Ramos (cell line): ENCODE data around the gene PMVK.
"Not testable (repeated sequence)": the region's sequence is repeated elsewhere in the genome, so short reads cannot be mapped to it uniquely, and the experiment has no call there.

Experiments
- in situ Hi-C: fragments of 300-500 bp; cut with MboI; formaldehyde crosslinking; loops from one replicate; pipeline ENCODE4 v1.14.3; 2022; ENCODE audit warnings: low sequenced_read_pairs; ENCODE audit not compliant: unreplicated experiment

PMVK gene

DNA sequence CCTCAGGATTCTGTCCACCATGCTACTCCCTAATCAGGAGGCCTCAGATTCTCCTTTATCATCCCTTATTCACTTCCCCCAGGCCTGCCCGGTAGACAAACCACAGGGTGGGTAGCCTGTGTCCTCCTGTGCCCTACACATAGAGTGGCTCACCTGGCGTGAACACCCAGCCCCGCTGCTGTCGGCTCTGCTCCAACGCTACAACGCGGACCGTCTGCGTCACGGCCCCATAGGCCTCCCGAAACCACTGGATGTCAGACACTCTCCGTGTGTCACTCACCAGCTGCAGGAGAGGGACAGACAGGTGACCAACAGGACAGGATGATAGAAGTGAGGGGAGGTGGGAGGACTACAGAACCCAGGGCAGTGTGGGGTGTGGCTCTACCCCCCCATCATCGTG, 10.3 kb downstream of the PMVK start:
- in situ Hi-C loops = no loop called here

DNA sequence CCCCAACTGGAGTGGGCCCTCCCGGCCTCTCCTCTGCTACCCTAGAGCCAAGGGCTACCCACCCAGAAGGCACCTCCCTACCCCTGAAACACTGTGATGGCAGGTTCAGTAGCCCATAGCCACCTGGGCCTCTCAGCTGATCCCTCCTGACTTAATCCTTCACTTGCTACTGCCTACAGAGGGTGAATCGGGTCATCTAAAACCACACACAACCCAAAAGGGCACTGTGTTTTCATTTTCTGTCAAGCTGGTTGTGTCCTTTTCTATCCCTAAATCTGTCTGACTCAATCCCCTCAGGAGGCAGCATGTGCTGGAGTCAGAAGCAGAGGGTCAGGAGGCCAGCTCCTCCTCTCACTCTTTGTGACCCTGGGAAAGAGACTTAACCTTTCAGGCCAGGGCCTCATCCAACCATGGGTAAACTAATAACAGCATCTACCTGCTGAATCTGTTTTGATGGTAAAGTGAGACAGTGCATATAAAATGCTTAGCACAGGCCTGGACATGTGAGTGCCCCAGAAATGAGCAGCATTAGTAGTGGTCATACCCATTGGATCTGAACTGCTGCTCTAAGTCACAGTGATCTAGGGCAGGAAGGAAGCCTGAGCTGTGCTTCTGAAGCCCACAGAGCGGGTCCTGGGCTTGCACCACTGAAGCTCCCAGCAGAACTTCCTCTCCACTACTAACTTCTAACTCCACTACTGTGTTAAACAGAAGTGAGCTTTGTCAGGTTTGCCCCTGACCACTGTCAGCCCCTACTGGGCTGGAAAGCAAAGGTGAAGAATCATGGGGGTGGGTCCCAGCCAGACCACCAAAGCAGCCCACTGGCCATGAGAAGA, 11.0 kb downstream of the PMVK start:
- in situ Hi-C loops = no loop called here

DNA sequence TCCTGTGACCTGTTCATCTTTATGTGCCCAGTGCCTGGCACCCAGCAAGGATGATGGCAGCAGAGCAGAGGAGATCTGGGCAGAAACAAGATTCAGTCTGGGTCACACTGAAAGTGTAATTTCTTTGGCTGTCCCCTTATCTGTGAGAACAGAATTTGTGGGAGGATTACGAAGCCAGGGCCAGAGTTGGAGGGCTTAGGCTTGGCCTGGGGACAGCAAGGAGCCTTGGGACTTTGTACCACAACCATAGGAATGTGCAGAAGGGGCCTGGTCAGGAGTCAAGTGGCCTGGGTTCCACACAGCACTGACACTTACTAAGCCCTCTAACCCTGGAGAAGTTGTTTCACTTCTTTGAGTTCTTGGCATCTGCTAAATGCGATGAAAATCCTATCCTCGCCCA, 12.8 kb downstream of the PMVK start:
- in situ Hi-C loops = no loop called here

DNA sequence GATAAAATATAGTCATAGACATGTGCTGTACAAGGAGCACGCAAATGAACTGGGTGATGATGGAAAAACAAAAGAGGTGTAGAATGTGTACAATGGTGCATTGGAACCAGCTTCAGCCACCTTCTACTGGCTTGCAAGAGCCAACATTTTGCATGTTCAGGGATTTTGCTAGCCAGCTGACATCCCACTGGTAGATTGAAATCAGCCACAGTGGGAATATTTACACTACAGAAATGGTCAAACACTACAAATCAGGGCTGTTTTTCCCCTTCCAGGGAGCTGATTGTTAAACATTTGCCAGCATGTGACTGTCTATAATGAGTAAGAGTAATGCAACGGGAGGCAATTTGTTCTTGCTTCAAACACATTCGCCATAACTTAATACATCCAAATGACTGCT, 23.2 kb downstream of the PMVK start:
- in situ Hi-C loops = no loop called here

DNA sequence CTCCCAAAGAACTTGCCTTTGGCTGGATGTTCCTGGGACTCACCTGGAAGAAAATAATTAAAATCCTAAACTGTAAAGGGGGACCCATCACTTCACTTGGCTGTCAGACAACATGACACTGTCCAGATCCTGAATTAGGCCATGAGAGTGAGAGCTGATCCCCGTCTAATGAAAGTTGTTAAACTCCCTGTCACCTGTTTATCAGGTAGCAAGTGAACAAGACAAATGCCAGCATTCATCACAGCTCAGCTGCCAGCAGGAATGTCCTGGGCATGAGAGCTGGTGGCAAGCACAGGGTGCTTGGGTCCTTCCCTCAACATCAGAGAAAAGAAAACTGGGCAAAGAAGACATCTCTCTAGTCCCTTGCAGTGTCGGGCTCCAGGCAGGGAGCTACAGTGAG, 23.8 kb downstream of the PMVK start:
- in situ Hi-C loops = no loop called here

DNA sequence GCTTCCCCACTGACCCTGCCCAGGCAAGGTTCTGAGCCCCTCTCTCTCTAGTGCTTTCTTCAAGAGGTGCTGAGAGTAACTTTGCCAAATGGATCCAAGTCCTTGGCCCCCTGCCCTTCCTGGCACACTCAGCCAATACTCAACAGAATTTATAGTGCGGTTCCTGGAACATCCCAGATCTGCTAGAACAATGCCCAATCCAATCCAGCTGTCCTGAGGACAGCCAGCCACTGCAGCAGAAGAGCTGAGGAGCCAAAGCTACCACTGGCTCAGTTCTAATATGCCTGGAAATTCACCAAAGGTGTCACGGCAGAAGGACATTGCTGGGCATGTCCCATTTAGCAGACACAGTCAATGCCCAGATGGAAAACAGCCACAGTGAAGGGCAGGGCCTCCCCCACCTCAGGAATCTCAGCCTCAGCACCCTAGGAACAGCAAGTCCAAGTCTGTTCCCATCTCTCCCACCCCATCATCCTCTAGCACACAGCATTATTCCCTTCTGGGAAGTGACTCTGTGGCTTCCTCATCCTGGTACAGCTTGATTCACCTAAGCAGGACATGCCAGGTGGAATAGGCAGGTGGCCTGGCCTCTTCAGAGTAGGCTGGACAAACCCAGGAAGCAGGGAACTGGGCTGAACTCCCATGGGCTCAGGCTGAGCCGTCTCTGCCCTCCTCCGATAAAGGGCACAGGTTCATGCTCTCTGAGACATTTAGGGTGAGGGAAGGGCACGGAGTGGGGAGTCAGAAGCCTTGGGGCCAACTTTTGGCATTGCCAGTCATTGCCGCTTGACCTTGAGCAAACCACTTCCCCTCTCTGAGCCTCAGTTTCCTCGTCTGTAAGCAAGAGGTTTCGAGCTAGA, 24.6 kb downstream of the PMVK start:
- in situ Hi-C loops = no loop called here

DNA sequence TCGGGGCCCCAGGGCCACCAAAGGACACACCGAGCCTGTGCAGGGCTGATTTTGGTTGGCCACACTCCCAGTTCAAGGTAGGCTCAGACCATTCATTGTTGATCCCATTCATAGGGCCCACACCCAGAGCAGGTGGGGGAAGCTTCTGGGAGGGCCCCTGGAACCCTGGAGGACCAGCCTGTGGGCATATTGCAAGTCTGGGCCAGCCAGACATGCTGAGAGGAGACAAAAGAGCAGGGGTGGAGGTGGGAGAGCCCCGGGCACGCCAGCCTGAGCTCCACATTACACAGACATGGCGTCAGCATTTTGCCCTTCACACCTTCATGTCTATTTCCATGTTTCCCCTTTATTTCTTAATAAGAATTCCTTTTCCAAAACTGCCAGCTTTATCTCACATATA, 25.7 kb downstream of the PMVK start:
- in situ Hi-C loops = no loop called here

DNA sequence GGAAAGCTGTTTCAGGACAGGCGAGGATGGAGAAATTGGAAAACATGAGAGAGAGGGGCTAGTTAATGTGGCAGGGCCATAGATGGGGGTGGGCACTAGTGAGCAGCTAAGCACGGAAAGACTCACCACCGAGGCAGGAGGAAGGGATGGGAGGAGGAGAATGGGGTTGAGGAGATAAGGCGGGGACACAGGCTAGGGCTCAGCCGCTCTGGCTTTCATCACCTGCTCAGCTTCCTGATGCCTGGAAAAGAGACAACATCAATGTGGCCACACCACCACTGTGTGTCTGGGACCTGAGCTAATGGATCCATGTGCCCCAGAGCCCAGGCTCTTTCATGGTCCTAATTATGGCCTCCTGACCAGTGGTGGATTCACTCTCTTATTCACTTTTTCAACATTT, 27.6 kb downstream of the PMVK start:
- in situ Hi-C loops = no loop called here

DNA sequence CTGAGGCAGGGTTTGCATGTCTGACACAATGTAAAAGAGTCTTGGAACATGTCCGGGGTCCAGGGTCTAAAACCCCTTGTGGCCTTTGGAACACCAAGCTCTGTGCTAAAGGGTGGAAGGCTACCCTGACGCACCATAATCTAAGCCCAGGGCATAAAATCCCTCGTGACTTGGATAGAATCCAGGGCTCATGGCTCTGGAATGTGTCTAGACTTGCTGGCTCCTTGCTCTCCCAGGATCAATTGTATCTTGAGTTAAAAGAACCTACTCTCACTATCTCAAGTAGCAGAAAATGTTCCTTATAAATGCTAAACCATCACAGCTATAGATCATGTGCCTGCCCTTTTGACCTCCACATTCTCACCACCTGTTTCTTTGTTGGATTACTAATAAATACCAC, 28.4 kb downstream of the PMVK start:
- in situ Hi-C loops = not testable (repeated sequence)

DNA sequence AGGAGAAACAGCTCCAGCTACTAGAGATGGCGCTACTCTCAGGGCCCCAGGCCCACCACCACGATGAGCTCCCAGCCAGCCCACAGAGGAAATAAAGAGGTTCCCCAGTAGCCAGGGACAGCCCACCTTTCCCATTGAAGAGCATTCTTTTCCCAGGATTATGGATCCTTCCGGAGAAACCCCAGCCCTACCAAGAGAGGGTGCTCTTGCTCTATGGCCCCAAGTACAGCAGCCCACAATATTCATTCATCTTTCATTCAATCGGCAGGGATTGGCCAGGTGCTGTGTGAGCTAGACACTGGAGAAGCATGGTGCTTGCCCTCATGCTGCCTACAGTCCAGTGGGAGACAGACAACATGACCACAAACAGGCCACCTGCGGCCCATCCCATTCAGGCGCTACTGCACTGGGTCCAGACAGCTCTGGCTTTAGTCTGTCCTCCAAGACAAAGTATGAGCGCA, 29.9 kb downstream of the PMVK start:
- in situ Hi-C loops = no loop called here

DNA sequence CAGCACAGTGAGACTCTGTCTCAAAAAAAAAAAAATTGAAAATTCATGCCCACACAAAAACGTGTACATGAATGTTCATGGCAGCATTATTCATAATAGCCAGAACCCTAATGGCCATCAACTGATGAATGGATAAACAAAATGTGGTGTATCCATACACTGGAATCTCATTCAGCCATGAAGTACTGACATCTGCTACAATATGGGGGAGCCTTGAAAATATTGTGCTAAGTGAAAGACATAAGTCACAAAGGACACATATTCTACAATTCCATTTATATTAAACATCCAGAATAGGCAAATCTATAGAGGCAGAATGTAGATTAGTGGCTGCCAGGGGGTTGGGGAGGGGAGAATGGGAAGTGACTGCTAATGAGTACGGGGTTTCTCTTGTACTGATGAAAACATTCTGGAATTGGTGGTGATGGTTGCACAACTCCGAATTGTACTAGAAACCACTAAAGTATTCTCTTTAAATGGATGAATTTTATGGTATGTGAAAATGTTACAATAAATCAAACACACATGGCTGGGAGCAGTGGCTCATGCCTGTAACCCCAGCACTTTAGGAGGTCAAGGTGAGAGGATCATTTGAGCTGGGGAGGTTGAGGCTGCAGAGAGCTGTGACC, 33.5 kb downstream of the PMVK start:
- in situ Hi-C loops = no loop called here

DNA sequence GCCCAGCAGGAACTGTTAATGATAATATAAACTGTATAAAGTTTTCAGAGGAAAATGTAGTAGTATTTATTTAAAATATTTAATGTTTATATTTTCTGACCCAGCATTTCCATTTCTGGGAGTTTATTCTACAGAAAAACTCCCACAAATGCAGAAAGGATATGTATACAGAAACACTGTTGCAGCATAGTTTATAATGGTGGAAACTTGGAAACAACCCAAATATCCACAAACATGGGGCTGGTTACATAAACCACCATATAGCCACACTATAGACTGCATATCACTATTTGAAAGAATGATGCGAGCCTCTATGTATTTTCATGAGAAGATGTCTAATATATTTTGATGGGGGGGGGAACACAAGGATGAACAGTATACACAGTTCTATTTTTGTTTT, 34.9 kb downstream of the PMVK start:
- in situ Hi-C loops = no loop called here

DNA sequence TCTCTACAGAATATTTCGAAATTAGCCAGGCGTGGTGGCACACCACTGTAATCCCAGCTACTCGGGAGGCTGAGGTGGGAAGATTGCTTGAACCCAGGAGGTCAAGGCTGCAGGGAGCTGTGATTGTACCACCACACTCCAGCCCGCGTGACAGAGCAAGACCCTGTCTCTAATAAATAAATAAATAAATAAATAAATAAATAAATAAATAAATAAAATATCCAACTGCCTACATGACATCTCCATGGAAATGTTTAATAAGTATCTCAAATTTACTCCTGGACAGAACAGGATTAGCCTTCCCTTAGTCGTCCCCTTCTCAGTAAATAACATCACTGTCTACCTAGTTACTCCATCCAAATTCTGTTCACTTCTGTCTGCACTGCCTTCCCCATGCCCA, 37.5 kb downstream of the PMVK start:
- in situ Hi-C loops = no loop called here

DNA sequence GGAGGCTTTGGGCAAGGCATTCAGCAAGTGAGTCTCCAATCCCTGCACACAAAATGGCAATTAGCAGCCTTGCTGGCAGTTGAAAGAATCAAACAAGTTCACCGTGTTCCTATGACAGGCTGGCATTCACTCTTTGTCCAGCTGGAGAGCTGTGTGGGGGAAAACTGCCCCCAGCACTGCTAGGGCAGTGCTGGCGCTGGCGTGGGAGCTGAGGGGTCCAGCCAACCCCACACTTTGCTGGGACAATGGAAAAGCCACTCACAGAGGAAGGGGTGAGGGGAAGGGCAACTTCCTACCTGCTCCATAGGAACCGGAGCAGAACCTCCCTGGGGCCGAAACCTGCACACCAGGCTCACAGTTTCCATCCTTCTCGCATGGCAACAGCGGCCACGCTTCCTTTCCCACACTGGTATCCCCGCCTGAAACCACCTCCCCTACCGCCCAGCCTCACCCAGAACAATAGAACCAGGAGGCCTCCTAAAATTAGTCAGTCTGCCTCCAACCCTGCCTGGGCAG, 39.7 kb downstream of the PMVK start:
- in situ Hi-C loops = no loop called here

DNA sequence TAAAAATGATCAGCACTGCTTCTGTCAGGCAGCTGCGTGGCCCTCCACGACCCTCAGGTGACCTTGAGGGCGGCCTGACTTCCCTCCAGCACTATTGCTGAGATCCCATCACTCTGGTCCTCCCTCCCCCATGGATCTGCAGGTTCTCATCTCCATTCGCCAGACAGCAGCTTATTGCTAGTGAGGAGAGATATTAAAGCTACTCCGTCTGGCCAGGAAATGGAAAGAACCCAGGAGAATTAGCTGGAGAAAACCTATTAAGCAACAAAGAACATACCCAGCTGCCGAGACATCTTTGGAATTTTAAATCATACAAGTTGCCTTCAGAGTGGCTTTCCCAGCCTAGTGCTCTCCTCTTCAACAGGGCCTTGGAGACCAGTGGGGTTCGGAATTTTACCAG, 40.7 kb downstream of the PMVK start:
- in situ Hi-C loops = no loop called here

DNA sequence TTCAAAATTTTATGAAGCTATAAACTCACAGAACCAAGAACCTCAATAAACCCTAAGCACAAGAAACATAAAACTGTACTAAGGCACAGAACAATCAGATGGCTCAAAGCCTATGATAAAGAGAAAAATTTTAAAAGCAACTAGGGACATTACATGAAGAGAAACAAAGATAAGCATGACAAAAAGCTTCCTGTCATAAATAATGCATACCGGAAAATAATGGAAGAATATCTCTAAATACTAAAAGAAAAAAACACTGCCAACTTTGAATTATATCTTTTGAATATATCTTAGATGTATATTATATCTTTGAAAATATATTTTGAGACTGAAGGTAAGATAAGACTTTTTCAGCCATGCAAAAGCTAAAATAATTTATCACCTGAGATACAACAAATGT, 45.1 kb downstream of the PMVK start:
- in situ Hi-C loops = no loop called here

DNA sequence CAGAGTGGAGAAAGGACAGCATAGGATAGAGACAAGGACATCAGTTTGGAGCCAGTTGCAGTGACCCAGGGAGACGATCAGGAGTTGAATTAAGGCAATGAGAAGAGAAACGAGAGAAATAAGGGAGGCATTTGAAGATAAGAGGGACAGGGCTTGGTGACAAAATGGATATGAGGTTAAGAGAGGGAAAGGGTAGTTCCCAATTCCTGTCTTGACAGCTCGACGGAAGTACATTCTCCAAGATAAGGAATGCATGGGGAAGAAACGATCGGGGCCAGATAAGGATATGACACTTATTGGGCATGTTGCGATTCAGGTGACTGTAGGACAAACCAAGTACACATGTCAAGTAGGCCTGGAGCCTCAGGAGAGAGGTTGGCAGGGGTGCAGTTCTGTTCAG, 47.8 kb downstream of the PMVK start:
- in situ Hi-C loops = loop anchor here (10.0 kb wide), 1 partner anchor 324 kb away; the partner anchor contains the start of gene CHRNB2

DNA sequence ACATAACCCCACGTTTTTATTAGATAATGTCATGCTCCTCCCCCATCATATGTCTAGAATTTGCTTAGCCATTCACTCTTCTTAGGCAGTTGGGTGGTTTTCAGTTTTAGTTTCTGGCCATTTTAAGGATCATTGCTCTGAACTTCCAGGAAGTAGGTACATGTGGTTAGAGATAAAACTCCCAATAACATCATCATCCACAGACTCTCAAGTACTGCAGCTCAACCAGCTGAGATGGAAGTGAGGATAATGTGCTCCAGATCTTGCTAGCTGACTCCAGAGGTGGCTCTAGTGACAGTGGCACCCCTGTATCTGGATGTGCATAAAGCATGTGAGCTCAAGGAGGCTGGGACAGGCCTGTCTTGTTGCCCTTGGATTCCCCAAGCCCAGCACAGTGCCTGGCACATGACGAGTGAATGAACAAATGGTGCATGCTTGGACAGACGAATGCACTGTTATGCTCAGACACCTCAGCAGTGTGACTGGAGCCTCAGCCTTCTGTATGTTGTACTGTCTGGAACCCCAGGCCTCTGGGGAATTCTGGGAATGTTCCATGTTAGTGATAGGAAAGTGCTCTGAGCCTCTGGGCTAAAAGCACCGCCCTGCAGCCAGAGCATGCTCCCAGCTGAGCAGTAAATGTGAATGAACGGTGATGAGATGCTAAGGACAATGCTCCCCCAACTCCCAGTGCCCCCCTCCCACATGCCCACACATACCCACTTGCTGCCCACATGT, 50.1 kb downstream of the PMVK start:
- in situ Hi-C loops = loop anchor here (10.0 kb wide), 1 partner anchor 322 kb away; the partner anchor contains the start of gene CHRNB2

DNA sequence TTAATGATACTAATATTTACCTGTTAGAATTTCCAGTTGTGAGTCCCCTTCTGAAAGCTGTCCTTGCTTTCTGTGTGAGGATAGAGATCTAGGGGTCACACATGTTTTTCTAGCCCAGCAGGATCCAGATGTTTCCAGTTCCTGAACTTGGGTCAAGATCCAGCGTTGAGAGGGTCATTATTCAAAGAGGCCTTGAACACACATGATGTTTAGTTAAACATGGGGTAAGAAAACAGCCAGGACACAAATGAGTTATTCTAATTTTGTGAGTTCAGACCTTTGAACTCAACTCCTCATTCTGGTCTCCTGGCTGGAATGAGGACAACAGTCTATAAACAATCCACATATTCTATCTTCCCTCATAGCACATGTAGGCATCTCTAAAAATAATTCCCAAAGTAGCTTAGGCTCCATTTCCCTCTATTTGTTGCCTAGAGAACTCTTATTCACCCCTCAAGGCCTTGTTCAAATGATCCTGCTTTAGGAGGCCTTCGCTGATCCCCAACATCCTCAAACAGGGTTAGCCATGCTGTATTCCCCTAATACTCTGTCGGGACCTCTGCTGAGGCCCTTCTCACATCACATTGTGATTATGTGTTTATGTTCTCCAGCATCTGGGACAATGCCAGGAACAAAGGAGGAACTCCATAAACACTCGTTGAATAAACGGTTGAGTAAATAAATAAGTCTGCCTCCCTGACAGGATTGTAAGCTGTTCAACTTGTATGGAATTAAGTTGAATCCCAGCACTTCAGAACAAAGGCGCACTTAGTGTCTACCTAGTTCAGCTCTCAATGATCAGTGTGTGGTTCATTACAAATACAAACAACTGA, 51.4 kb downstream of the PMVK start:
- in situ Hi-C loops = loop anchor here (5.0 to 10.0 kb wide), 2 partner anchors 218 to 320 kb away; partner anchors contain the start of gene CHRNB2
